Activated naive CD4-positive, alpha-beta T cell treated with anti-CD3 and anti-CD28 coated beads, Interleukin-2, amount 50 U/mL, for 24 hours (primary cell): ENCODE measurements around the gene FUT8.

Experiments
- H3K27ac Mint-ChIP-seq: one replicate; pipeline ENCODE4 v1.8.0; 2021; ENCODE audit warnings: mild to moderate bottlenecking, mixed read lengths
- H3K27me3 Mint-ChIP-seq: one replicate; pipeline ENCODE4 v1.8.0; 2021; ENCODE audit warnings: mixed read lengths
- H3K36me3 Mint-ChIP-seq: one replicate; pipeline ENCODE4 v1.8.0; 2021; ENCODE audit warnings: mixed read lengths
- H3K4me1 Mint-ChIP-seq: one replicate; pipeline ENCODE4 v1.8.0; 2021; ENCODE audit warnings: mixed read lengths
- H3K4me3 Mint-ChIP-seq: one replicate; pipeline ENCODE4 v1.8.0; 2021; ENCODE audit warnings: mild to moderate bottlenecking, mixed read lengths
- H3K9me3 Mint-ChIP-seq: one replicate; pipeline ENCODE4 v1.8.0; 2021; ENCODE audit warnings: mixed read lengths

FUT8 gene

DNA sequence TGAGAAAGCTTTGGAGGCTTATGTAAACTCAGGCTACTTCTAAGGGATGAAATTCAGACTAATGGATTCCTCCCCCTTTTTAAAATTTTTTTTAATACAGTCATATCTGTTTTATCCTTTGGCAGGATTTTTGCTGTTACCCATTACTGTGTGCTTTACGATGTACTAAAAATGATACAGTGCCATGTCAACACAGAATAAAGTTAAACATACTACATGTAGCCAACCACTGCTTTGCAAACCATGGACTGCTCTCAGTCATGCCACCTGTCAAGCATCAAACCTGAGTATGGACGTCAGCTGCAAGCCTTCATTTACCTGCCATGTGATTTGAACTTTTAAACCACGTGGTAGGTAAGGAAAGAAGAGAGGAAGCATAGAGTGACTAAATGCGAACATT lies 325.8 kb downstream of the FUT8 start:
- Mint-ChIP-seq H3K27me3 (no peaks in the 10 kb centered on the region), H3K27ac (no peak overlapping the region), H3K36me3 (peaks cover 23% of the 10 kb centered on the region), H3K4me3 (no peak overlapping the region), H3K9me3 (no peaks in the 10 kb centered on the region), H3K4me1 (no peaks in the 10 kb centered on the region)

DNA sequence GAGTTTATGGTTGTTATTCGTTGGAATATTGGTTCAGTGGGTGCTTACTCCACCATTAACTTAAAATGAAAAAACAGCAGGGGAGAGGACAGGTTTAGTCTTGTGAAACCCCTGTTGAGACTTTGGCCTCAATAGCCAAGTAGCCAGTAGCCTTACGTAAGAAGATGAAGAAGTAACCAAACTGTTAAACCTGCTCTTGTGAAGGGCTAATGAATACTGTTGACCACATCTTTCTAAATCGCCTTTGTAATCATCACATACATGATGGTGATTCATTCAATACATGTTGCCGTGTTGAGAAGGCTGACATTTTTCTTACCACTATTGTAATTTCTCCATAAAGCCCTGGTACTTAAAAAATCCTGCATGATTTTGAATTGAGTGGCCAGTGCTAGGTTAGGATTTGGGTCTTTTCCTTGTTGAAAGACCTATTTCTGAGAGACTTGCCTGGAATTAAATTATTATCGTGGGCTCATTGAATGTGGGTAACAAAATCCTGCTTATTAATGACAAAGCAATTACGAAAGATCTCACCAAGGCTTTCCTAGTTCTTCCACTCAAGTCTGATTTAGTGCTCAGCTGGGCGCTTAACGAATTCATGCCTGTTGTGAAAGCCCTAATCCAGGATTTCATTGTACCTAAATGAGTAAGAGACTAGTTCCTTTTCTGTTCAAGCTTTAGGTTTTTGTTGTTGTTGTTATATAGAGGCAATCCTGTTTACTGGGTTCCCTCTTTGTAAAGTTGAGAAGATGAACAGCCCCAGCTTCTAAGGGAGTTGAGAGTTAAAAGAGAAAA lies 333.1 kb downstream of the FUT8 start:
- Mint-ChIP-seq H3K36me3 (peaks cover 7% of the 10 kb centered on the region), H3K27ac (peak overlapping the region; percentile 24), H3K4me1 (peaks cover 6% of the 10 kb centered on the region), H3K4me3 (no peak overlapping the region), H3K27me3 (no peaks in the 10 kb centered on the region), H3K9me3 (no peaks in the 10 kb centered on the region)

DNA sequence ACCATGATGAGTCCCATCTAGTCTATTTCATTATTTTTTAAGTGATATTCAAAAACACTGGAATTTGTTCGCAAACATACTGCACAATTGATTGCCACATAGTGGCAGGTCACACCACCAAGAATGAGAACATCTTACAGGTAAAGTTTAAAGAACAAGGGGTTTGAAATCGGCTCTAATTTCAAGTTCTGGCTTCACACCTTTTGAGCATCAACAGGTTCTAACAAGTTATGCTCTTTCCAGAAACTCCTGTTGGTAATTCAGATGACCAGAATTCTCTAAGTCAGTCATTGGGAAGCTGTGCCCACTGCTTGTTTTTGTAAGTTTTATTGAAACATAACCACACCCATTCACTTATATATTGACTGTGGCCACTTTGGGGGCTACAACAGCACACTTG lies 336.3 kb downstream of the FUT8 start:
- H3K27ac Mint-ChIP-seq = no peak overlapping the region
- H3K27me3 Mint-ChIP-seq = no peaks in the 10 kb centered on the region
- peaks cover 2% of the 10 kb centered on the region for H3K36me3 Mint-ChIP-seq
- H3K9me3 Mint-ChIP-seq = no peaks in the 10 kb centered on the region
- H3K4me3 Mint-ChIP-seq = no peak overlapping the region
- peaks cover 10% of the 10 kb centered on the region for H3K4me1 Mint-ChIP-seq

DNA sequence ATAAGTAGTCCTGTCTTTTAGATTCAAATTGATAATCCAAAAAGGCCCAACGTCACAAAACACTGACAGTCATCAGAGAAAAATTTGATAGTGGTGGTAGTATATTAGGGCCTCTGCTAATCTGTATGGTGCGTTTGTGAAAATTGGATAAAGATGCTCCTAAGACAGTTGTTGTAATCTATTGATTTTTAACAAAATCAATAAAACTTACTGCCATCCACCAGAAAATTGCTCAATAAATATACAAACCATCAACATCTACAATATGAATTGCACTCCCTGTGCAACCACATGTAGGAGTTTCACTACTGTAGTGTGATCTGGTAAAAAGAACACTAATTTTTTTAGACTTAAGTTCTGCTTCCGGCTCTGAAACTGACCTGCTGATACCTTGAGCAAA lies 336.8 kb downstream of the FUT8 start:
- no peaks in the 10 kb centered on the region for H3K27me3 Mint-ChIP-seq
- H3K27ac Mint-ChIP-seq = no peak overlapping the region
- no peaks in the 10 kb centered on the region for H3K9me3 Mint-ChIP-seq
- peaks cover 10% of the 10 kb centered on the region for H3K4me1 Mint-ChIP-seq
- no peak overlapping the region for H3K4me3 Mint-ChIP-seq
- H3K36me3 Mint-ChIP-seq = peaks cover 2% of the 10 kb centered on the region

DNA sequence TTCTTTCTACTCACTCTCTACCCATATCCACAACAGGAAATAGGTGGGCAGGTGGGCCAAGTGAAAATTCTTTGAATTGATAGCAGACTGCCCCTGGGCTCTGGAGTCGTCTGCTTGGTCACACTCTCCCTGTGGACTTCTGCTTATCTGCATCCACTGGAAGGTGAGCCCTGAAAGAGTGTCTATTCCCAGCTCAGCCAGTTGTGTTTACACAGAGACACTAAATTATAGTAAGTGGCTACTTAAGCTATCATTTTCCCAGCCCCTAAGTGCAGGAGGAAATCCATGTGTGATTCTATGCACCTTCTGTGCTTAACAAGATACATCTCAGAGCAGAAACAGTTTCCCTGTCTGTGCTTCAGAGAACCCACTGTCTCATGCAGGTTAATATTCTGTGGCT lies 338.4 kb downstream of the FUT8 start:
- no peak overlapping the region for H3K4me3 Mint-ChIP-seq
- H3K4me1 Mint-ChIP-seq = peaks cover 10% of the 10 kb centered on the region
- H3K27ac Mint-ChIP-seq = no peak overlapping the region
- H3K9me3 Mint-ChIP-seq = no peaks in the 10 kb centered on the region
- H3K27me3 Mint-ChIP-seq = no peaks in the 10 kb centered on the region
- H3K36me3 Mint-ChIP-seq = peaks cover 2% of the 10 kb centered on the region

DNA sequence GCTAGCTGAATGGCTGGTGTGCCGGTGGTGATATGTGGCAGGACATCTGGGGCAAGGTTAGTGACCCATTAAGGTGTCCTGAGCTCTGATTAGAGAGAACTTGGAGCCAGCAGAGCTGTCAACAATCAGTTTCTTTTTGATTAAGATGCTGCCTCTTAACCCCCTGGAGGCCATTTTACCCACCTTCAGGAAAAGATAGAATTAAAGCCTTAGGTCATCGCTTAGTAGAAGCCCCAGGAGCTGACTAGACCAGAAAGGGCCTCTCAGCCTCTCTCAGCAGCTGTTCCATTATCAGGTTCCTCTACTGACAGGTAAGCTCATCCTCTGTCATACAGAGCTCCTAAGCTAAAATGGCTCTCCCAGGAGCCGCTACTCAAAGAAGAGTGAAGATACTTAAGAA lies 339.0 kb downstream of the FUT8 start:
- peaks cover 10% of the 10 kb centered on the region for H3K4me1 Mint-ChIP-seq
- H3K36me3 Mint-ChIP-seq = peaks cover 2% of the 10 kb centered on the region
- H3K27ac Mint-ChIP-seq = no peak overlapping the region
- H3K9me3 Mint-ChIP-seq = no peaks in the 10 kb centered on the region
- no peak overlapping the region for H3K4me3 Mint-ChIP-seq
- H3K27me3 Mint-ChIP-seq = no peaks in the 10 kb centered on the region

DNA sequence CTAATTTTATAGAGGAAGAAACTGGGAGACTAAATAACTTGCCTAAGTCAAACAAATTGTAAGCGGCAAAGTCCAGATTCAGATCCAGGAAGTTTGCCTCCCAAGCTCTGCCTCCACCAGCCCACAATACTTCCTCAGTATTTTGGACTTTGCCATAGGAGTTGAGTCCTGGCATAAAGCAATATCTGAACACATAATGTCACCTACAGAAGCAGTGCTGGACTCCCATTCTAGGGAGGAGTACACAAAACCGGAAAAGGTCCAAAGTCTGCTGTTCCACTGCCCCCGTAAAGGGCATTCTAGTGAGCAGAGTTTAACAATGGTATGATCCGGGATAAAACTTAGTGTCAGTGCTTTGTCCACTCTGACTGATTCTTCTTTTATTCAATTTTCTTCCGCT lies 340.5 kb downstream of the FUT8 start:
- H3K27ac Mint-ChIP-seq = no peak overlapping the region
- no peaks in the 10 kb centered on the region for H3K9me3 Mint-ChIP-seq
- H3K4me3 Mint-ChIP-seq = no peak overlapping the region
- H3K36me3 Mint-ChIP-seq = no peaks in the 10 kb centered on the region
- no peaks in the 10 kb centered on the region for H3K27me3 Mint-ChIP-seq
- H3K4me1 Mint-ChIP-seq = peaks cover 10% of the 10 kb centered on the region

DNA sequence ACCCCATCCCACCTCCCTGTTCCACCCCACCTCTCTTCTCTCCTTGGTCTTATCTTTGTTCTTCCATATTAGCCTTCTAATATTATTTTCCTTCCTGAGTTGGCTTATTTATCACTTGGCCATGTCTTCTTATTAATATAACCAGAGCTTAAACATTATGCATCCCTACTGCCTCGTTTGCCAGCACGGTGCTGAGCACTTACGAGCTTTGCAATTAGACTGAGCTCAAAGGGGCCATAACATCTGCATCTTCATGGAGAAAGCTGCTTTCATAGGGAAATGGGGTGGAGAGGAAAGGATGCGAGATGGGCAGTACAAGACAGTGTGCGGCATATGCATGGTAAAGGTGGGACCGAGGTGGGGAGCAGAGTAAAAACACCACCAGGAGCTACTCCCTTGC lies 342.8 kb downstream of the FUT8 start:
- Mint-ChIP-seq H3K4me3 (no peak overlapping the region), H3K27me3 (no peaks in the 10 kb centered on the region), H3K36me3 (no peaks in the 10 kb centered on the region), H3K27ac (no peak overlapping the region), H3K4me1 (peaks cover 6% of the 10 kb centered on the region), H3K9me3 (no peaks in the 10 kb centered on the region)

DNA sequence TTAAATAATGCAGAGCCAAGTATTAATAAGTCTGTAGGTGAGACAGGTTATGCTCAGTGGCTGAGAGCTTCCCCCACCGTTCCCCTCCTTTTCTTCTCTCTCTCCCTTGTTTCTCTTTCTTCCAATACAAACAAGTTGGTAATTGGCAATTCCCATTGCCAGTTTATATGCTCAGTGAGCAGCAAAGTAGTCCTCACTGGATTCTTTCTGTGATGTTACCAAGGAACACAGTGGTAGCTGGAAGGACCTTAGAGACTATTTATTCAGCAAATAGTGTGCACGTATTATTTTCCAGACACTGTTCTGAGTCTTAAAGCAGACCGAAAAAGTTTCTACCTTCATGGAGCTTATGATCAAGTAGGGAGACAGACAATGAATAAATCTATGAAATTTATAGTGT lies 344.4 kb downstream of the FUT8 start:
- Mint-ChIP-seq H3K36me3 (no peaks in the 10 kb centered on the region), H3K27ac (no peak overlapping the region), H3K27me3 (no peaks in the 10 kb centered on the region), H3K4me1 (no peaks in the 10 kb centered on the region), H3K9me3 (no peaks in the 10 kb centered on the region), H3K4me3 (no peak overlapping the region)

DNA sequence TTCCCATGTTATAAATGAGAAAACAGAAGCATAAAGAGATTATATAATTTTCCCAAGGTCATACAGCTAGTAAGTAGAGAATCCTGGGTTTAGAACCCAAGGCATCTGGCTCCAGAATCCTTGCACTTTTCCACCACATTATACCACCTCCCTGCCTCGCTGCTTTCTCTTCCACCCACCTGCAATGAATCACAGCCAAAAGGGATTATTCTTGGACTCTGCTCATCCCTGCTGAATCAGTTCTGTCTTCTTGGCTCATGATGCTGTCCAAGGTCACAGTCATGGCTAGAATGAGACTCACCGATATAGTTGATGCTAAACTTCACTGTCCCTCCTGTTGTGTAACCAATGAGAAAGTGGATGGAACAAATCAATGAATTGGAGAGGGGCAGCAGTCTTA lies 356.6 kb downstream of the FUT8 start:
- Mint-ChIP-seq H3K9me3 (no peaks in the 10 kb centered on the region), H3K4me3 (no peak overlapping the region), H3K27me3 (no peaks in the 10 kb centered on the region), H3K4me1 (no peaks in the 10 kb centered on the region), H3K27ac (no peak overlapping the region), H3K36me3 (no peaks in the 10 kb centered on the region)

DNA sequence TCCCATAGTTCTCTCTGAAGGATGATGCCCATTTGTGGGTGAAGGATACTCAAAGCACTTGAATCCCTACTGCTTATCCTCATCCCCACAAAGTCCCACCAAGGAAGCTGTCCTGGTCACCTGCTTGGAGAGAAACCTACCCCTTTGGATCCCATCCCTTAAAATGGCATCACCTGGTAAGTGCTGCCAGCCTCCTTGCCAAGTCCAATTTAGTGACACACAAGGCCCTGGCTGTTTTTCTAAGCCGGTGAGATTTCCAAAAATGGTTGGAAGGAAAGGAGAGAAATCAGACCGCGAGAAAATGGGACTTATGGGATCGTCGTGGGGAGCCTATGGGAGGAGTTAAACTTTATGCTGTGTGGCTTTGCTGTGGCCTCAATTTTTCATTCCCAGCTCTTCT lies 358.2 kb downstream of the FUT8 start:
- Mint-ChIP-seq H3K27ac (no peak overlapping the region), H3K36me3 (no peaks in the 10 kb centered on the region), H3K9me3 (no peaks in the 10 kb centered on the region), H3K27me3 (no peaks in the 10 kb centered on the region), H3K4me3 (no peak overlapping the region), H3K4me1 (no peaks in the 10 kb centered on the region)

DNA sequence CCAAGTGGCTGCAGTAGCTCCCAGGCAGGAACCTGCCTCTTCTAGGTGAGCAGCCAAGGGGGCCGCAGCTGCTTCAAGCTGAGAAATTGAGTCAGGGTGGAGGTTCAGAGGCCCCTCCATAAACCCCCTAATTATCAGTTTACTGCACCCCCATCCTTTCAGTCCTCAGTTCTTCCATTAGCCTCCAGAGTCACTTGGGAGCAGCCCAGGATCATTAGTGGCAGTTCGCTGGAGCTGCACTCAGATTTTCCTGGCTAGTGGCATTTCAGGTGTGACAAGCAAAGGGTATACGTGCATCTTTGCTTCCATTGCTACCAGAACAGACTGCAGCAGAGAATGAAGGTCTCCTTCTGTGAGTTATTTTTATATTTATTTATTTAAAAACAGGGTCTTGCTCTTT lies 358.7 kb downstream of the FUT8 start:
- no peaks in the 10 kb centered on the region for H3K4me1 Mint-ChIP-seq
- no peaks in the 10 kb centered on the region for H3K36me3 Mint-ChIP-seq
- no peak overlapping the region for H3K27ac Mint-ChIP-seq
- H3K27me3 Mint-ChIP-seq = no peaks in the 10 kb centered on the region
- H3K9me3 Mint-ChIP-seq = no peaks in the 10 kb centered on the region
- no peak overlapping the region for H3K4me3 Mint-ChIP-seq

DNA sequence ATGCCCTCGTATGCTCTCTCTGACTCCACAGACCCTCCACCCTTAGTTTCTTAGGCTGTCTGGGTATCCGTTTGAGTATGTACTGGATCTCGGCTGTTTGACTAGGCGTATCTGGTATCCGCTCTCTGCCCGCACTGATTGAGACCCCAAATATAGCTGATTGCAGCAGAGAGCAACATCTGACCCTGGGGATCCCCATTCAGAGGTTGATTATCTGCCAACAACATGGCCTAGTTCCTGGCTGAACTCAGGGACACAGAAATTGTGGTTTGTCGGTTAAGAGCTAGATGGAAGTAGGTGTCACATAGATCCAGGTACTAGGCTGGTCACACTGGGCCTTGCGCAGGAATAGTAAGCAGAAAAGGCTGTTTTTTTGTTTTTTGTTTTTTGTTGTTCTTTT lies 359.9 kb downstream of the FUT8 start:
- H3K27ac Mint-ChIP-seq = no peak overlapping the region
- H3K4me3 Mint-ChIP-seq = no peak overlapping the region
- no peaks in the 10 kb centered on the region for H3K36me3 Mint-ChIP-seq
- H3K9me3 Mint-ChIP-seq = no peaks in the 10 kb centered on the region
- H3K4me1 Mint-ChIP-seq = no peaks in the 10 kb centered on the region
- H3K27me3 Mint-ChIP-seq = no peaks in the 10 kb centered on the region

DNA sequence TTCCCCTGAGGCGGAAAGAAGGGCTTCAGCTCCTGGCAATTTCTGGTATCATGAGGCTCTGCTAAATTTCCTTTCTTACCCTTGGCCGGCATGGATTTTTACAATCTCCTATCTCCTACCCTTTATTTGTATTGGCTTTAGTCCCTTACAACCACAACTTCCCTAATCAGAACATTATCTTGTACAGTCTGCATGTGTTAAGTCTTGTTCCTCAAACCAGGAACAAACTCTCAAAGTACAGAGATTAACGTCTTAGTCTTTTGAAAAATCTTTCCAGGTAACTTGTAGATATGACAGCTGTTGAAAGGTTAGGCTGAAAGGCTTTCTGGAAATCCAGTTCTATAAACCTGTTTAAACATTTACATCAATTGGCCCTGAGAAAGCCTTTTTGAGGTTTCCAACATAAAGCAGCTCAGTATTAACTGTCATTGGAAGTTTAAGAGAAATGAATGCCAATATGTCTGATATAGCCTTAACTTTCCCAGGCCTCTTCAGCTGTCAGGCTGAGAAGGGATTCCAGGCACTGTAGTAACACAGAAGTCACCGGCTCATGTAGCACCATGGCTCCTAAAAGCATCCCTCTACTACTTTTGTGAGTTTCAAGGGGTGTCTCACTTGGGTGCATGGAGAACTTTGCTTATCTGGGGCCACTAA lies 360.5 kb downstream of the FUT8 start:
- H3K4me1 Mint-ChIP-seq = no peaks in the 10 kb centered on the region
- H3K36me3 Mint-ChIP-seq = no peaks in the 10 kb centered on the region
- no peaks in the 10 kb centered on the region for H3K9me3 Mint-ChIP-seq
- no peak overlapping the region for H3K4me3 Mint-ChIP-seq
- no peaks in the 10 kb centered on the region for H3K27me3 Mint-ChIP-seq
- no peak overlapping the region for H3K27ac Mint-ChIP-seq

DNA sequence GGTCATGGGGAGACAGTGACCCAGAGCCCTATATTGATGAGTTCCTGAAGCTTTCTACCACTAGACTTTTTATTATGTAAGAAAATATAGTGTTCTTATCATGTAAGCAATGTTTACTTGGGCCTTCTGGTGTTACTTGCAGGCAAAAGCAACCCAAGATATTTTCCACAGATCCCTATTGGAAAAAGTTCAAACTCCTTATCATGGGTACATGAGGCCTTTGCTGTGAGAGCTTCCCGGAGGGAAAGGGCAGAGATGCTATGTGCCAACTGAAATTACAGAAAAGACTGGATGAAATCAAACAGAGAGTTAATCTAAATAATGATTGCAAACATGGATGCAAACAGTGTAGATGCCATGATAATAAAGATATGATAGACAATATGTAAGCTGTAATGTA lies 361.5 kb downstream of the FUT8 start:
- no peaks in the 10 kb centered on the region for H3K4me1 Mint-ChIP-seq
- no peaks in the 10 kb centered on the region for H3K27me3 Mint-ChIP-seq
- no peak overlapping the region for H3K4me3 Mint-ChIP-seq
- H3K9me3 Mint-ChIP-seq = no peaks in the 10 kb centered on the region
- no peak overlapping the region for H3K27ac Mint-ChIP-seq
- H3K36me3 Mint-ChIP-seq = no peaks in the 10 kb centered on the region

DNA sequence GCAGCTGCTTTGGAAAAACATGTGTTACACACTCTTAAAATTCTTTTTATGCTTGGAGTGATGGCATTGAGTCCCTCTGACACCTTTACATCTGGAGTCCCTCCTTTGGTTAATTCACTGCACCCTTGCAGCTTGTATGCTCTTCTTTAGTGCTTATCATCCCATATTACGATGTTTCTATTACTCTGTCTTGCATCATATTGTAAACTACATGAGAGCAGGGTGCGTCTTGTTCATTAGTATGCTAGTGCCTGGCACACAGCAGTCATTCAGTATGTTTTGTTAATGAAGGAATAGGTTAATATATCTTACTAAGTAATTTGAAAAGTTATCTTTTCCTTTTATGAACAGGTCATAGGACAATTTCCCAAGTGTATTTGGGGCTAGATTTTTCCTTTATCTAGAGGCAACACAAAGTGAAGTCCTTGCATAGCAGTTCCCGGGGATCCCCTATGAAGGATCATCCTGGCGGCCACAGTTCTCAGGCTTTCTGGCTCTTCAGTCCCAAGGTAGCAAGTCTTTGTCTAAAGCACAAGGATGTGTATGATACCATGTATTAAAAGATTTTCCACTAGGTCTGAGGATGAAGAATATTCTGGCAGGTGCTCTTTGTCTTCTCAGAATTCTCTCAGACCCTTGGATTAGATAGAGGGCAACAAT lies 363.8 kb downstream of the FUT8 start:
- Mint-ChIP-seq H3K4me3 (no peak overlapping the region), H3K27me3 (no peaks in the 10 kb centered on the region), H3K27ac (no peak overlapping the region), H3K4me1 (no peaks in the 10 kb centered on the region), H3K9me3 (no peaks in the 10 kb centered on the region), H3K36me3 (no peaks in the 10 kb centered on the region)
